SU-DHL-6 (cell line): ENCODE data around the gene TERF2IP.

ENCODE experiments used
- H2AFZ ChIP-seq: fragments of 200-600 bp; sonication (generic); 2 replicates; pipeline ENCODE4 v1.6.1; 2014; ENCODE audit warnings: low read depth, mild to moderate bottlenecking, moderate library complexity, mixed read lengths, antibody characterized with exemption, low read length; ENCODE audit not compliant: severe bottlenecking
- H3F3A ChIP-seq: fragments of 200-600 bp; shearing (Covaris generic); 2 replicates; pipeline ENCODE4 v1.6.0; 2016; ENCODE audit warnings: antibody characterized with exemption, mild to moderate bottlenecking; ENCODE audit not compliant: insufficient read depth
- H3K27ac ChIP-seq: fragments of 200-600 bp; sonication (generic); 2 replicates; pipeline ENCODE4 v1.5.1; 2016; ENCODE audit warnings: low read depth, mild to moderate bottlenecking, low read length, moderate library complexity, mixed read lengths
- H3K27me3 ChIP-seq: fragments of 200-600 bp; sonication (generic), shearing (Covaris generic); 2 replicates; pipeline ENCODE4 v1.6.0; 2014; ENCODE audit warnings: mild to moderate bottlenecking, low read length
- H3K36me3 ChIP-seq: fragments of 200-600 bp; sonication (generic); 2 replicates; pipeline ENCODE4 v1.6.1; 2014; ENCODE audit warnings: mild to moderate bottlenecking, low read length, mixed read lengths
- H3K4me2 ChIP-seq: fragments of 300-600, 200-600 bp; shearing (Covaris generic), sonication (generic); 2 replicates; pipeline ENCODE4 v1.6.0; 2014; ENCODE audit warnings: low read length, low read depth, mild to moderate bottlenecking; ENCODE audit not compliant: poor library complexity, severe bottlenecking
- H3K4me3 ChIP-seq: fragments of 200-600 bp; sonication (generic); 2 replicates; pipeline ENCODE4 v1.5.1; 2014; ENCODE audit warnings: antibody characterized with exemption, low read length, mild to moderate bottlenecking, mixed read lengths; ENCODE audit not compliant: insufficient read depth, poor library complexity, severe bottlenecking
- H3K79me2 ChIP-seq: fragments of 200-600 bp; sonication (generic); 2 replicates; pipeline ENCODE4 v1.6.1; 2014; ENCODE audit warnings: mild to moderate bottlenecking, low read length, moderate library complexity; ENCODE audit not compliant: insufficient read depth
- H3K9ac ChIP-seq: fragments of 200-600 bp; sonication (generic); 2 replicates; pipeline ENCODE4 v1.7.0; 2014; ENCODE audit warnings: mild to moderate bottlenecking, low read length
- H3K9me2 ChIP-seq: fragments of 200-600 bp; sonication (generic); replicated peaks from 2 replicates; pipeline ENCODE4 v1.6.1; 2014; ENCODE audit warnings: low read length; ENCODE audit not compliant: insufficient read depth
- H3K9me3 ChIP-seq: fragments of 200-600 bp; sonication (generic); 2 replicates; pipeline ENCODE4 v1.6.1; 2014; ENCODE audit warnings: low read length, mixed read lengths; ENCODE audit not compliant: insufficient read depth
- H4K20me1 ChIP-seq: fragments of 200-600 bp; sonication (generic); 2 replicates; pipeline ENCODE4 v1.6.1; 2014; ENCODE audit warnings: low read depth, mild to moderate bottlenecking, antibody characterized with exemption, low read length, moderate library complexity, mixed read lengths
- CTCF ChIP-seq: fragments of 200-600 bp; sonication (generic); IDR thresholded peaks from one replicate; pipeline ENCODE4 v1.5.1; 2017; ENCODE audit warnings: antibody characterized with exemption, mild to moderate bottlenecking, low read length, moderate library complexity; ENCODE audit not compliant: insufficient read depth, poor library complexity, severe bottlenecking
- EZH2phosphoT487 ChIP-seq: fragments of 200-600 bp; sonication (generic), shearing (Covaris generic); conservative IDR thresholded peaks from 2 replicates; pipeline ENCODE4 v1.6.1; 2018; ENCODE audit warnings: mild to moderate bottlenecking, antibody characterized with exemption, low read length, moderate library complexity, mixed read lengths

The TERF2IP gene

DNA sequence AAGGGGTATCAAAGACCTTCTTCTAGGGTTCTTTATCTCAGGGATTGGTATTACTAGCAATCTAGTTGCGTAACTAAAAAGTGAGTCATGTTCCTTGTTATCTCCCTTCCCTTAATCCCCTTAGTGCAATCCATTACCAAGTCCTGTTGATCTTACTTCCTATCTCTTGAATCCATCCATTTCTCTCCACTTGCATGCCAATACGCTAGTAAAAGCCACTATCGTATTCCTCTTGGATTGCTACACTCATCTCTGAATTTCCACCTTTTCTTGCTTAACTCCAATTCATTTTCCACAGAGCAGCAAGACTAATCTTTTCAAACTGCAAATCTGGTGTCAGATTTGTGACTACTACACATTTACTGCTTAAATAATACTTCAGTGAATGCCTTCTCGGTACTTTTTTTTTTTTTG is 22.6 kb upstream of the TERF2IP start:
- no peaks in the 10 kb centered on the region for H3K27me3 ChIP-seq
- H3K36me3 ChIP-seq = peaks cover 10% of the 10 kb centered on the region
- H3K9me3 ChIP-seq = no peaks in the 10 kb centered on the region
- H3K4me3 ChIP-seq = no peak overlapping the region
- no peaks in the 10 kb centered on the region for H3K9me2 ChIP-seq
- no peak overlapping the region for H3K4me2 ChIP-seq
- no peak overlapping the region for H3K9ac ChIP-seq
- no peak for TF ChIP-seq CTCF
- TF ChIP-seq EZH2phosphoT487 = no peak
- no peaks in the 10 kb centered on the region for H4K20me1 ChIP-seq
- H2AFZ ChIP-seq = no peak overlapping the region
- peaks cover 13% of the 10 kb centered on the region for H3K79me2 ChIP-seq
- H3K27ac ChIP-seq = no peak overlapping the region
- peaks cover 37% of the 10 kb centered on the region for H3F3A ChIP-seq

DNA sequence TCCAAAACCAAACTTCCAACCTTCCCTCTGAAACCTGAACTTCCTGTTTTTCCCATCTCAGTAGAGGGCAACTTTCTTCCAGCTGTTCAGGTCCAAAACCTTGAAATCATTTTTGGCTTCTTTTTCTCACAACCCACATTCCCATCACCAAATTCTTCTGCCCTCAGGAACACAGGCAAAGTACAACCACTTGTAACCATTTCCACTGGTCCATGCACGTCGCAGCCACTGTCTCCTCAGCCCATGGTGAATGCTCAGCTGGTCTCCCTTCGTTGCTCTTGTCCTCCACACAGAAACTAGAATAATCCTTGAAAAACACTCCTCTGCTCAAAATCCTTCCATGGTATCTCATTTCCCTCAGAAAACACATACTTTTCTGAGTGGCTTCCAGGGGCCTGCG is 20.8 kb upstream of the TERF2IP start:
- Histone ChIP-seq H3K36me3 (peaks cover 12% of the 10 kb centered on the region), H3F3A (peaks cover 33% of the 10 kb centered on the region)

GRCh38 chr16:75627851-75628250 is 19.7 kb upstream of the TERF2IP start:
- H4K20me1 ChIP-seq = no peaks in the 10 kb centered on the region

More for the DNA sequence above, 20.8 kb upstream of the TERF2IP start:
- Histone ChIP-seq H3K4me3 (no peak overlapping the region), H3K9me3 (no peaks in the 10 kb centered on the region), H3K79me2 (peaks cover 10% of the 10 kb centered on the region), H3K9me2 (no peaks in the 10 kb centered on the region), H3K9ac (no peak overlapping the region), H3K4me2 (no peak overlapping the region), H2AFZ (no peak overlapping the region), H3K27me3 (no peaks in the 10 kb centered on the region), H4K20me1 (no peaks in the 10 kb centered on the region), H3K27ac (no peak overlapping the region)
- TF ChIP-seq CTCF (no peak), EZH2phosphoT487 (no peak)

More at GRCh38 chr16:75627851-75628250, 19.7 kb upstream of the TERF2IP start:
- Histone ChIP-seq H3K9me3 (no peaks in the 10 kb centered on the region), H3K9me2 (no peaks in the 10 kb centered on the region), H3K27me3 (no peaks in the 10 kb centered on the region), H3K4me2 (no peak overlapping the region), H3K4me3 (no peak overlapping the region), H3K9ac (no peak overlapping the region), H3K36me3 (peaks cover 12% of the 10 kb centered on the region), H3K79me2 (no peaks in the 10 kb centered on the region; the same call in 1 of the 2 replicates), H3K27ac (no peak overlapping the region), H2AFZ (no peak overlapping the region), H3F3A (peaks cover 33% of the 10 kb centered on the region)
- no peak for TF ChIP-seq EZH2phosphoT487
- no peak for TF ChIP-seq CTCF
